Keratinocyte (primary cell): ENCODE results near the gene RFPL4A. TPM values are rescaled to one million over a fixed set of nuclear protein-coding genes. Genes with fewer than 3 reads are reported as not detected.
"Not testable (repeated sequence)": the region's sequence is repeated elsewhere in the genome, so short reads cannot be mapped to it uniquely, and the experiment has no call there.

ENCODE experiments used
- DNase-seq: peaks from one replicate; pipeline ENCODE4 v3.0.0-alpha.2; 2011; ENCODE audit warnings: low read depth, missing footprints, low spot score
- FAIRE-seq: peaks from 2 replicates; lab custom pipeline; 2011; peaks lifted over from hg19 to GRCh38; lab: Jason Lieb, UNC
- H2AFZ ChIP-seq: 2 replicates; pipeline ENCODE4 v1.6.0; 2012; ENCODE audit warnings: low read length, control low read depth, inconsistent platforms; ENCODE audit not compliant: control insufficient read depth
- H3K27ac ChIP-seq: 2 replicates; pipeline ENCODE4 v1.5.1; 2011; ENCODE audit warnings: low read length; ENCODE audit not compliant: control insufficient read depth, insufficient read depth
- H3K27me3 ChIP-seq: 3 replicates; pipeline ENCODE4 v1.6.0; 2011; ENCODE audit warnings: low read length; ENCODE audit not compliant: control insufficient read depth, insufficient read depth; ENCODE audit errors: extremely low read depth
- H3K36me3 ChIP-seq, 2 experiments: 2 replicates in 1 of 2; 3 replicates in 1 of 2; pipeline ENCODE4 v1.5.1; 2011; ENCODE audit warnings: low read length in 2 of 2, mild to moderate bottlenecking in 1 of 2; ENCODE audit not compliant: control insufficient read depth in 2 of 2, insufficient read depth in 2 of 2; ENCODE audit errors: extremely low read depth in 1 of 2
- H3K4me1 ChIP-seq: 3 replicates; pipeline ENCODE4 v1.5.1; 2011; ENCODE audit warnings: low read length; ENCODE audit not compliant: control insufficient read depth, insufficient read depth; ENCODE audit errors: extremely low read depth
- H3K4me2 ChIP-seq: 3 replicates; pipeline ENCODE4 v1.6.0; 2011; ENCODE audit warnings: low read depth, low read length; ENCODE audit not compliant: control insufficient read depth, insufficient read depth; ENCODE audit errors: extremely low read depth
- H3K4me3 ChIP-seq, 3 experiments: fragments of 200-600 bp in 1 of 3; sonication (generic) in 1 of 3; 2 replicates in 2 of 3; 3 replicates in 1 of 3; pipeline ENCODE4 v1.5.1; 2011 to 2016; ENCODE audit warnings: low read length in 3 of 3, mild to moderate bottlenecking in 3 of 3, control low read depth in 2 of 3, inconsistent platforms in 1 of 3, low read depth in 1 of 3, mixed read lengths in 1 of 3, mixed run types in 1 of 3, moderate library complexity in 1 of 3; ENCODE audit not compliant: control insufficient read depth in 2 of 3, insufficient read depth in 2 of 3; ENCODE audit errors: extremely low read depth in 1 of 3
- H3K79me2 ChIP-seq: 2 replicates; pipeline ENCODE4 v1.6.0; 2012; ENCODE audit warnings: low read length; ENCODE audit not compliant: control insufficient read depth, insufficient read depth
- H3K9ac ChIP-seq: 3 replicates; pipeline ENCODE4 v1.6.0; 2011; ENCODE audit warnings: low read length; ENCODE audit not compliant: control insufficient read depth, insufficient read depth; ENCODE audit errors: extremely low read depth
- H3K9me1 ChIP-seq: 3 replicates; pipeline ENCODE4 v1.6.0; 2011; ENCODE audit warnings: low read length; ENCODE audit not compliant: control insufficient read depth, insufficient read depth; ENCODE audit errors: extremely low read depth
- H3K9me3 ChIP-seq: 2 replicates; pipeline ENCODE4 v1.5.1; 2012; ENCODE audit warnings: low read depth, low read length; ENCODE audit not compliant: control insufficient read depth
- H4K20me1 ChIP-seq: 3 replicates; pipeline ENCODE4 v1.6.0; 2011; ENCODE audit warnings: low read length; ENCODE audit not compliant: control insufficient read depth, insufficient read depth; ENCODE audit errors: extremely low read depth
- CTCF ChIP-seq, 3 experiments: IDR thresholded peaks in 1 of 3; conservative IDR thresholded peaks in 1 of 3; optimal IDR thresholded peaks in 1 of 3; 2 replicates in 2 of 3; 3 replicates in 1 of 3; pipeline versions ENCODE3 to v1.5.1; 2011; ENCODE audit warnings: low read length in 3 of 3, mild to moderate bottlenecking in 3 of 3, moderate library complexity in 2 of 3, control low read depth in 1 of 3, inconsistent platforms in 1 of 3; ENCODE audit not compliant: insufficient read depth in 2 of 3; ENCODE audit errors: extremely low read depth in 1 of 3
- EZH2 ChIP-seq: IDR thresholded peaks from one replicate; pipeline ENCODE4 v1.6.1; 2012; ENCODE audit warnings: inconsistent platforms, mild to moderate bottlenecking, low read length, moderate library complexity
- dilution Hi-C: fragments of 300-500 bp; cut with MboI; formaldehyde crosslinking; loops from one replicate; pipeline ENCODE4 v1.7.0; 2020; ENCODE audit warnings: low sequenced_read_pairs; ENCODE audit not compliant: extremely low pct_ligation_motif_present
- polyA plus RNA-seq, 5 experiments: library from polyadenylated mRNA; depleted of rRNA in 3 of 5; stranded (reverse) in 3 of 5; stranded (forward) in 1 of 5; unstranded in 1 of 5; fragments of >200 nt; gene quantifications; 1 replicate in 1 of 5; 2 replicates in 3 of 5; 3 replicates in 1 of 5; pipeline versions ENCODE4 v1.2.1 to v1.2.3, GENCODE V29; 2011 to 2012; ENCODE audit warnings: missing spikeins in 2 of 5, low read depth in 1 of 5, low replicate concordance in 1 of 5

Gene RFPL4A
- polyA plus RNA-seq, 1 donor (not counting 4 experiments of a cell fraction or from before 2014, with no cell fraction given), result not detected

DNA sequence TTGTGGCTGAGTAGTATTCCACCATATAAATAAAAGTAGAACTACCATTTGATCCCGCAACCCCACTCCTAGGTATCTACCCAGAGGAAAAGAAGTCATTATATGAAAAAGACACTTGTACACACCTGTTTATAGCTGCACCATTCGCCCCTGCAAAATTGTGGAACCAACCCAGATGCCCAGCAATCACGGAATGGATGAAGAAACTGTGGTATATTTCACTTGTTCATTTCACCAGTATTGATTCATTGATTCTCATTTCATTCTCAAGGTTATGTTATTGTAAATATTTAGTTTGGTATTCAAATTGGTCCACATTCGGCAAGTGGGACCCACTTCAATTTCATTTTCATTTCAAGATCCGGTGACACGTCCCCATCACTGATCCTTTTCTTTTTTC is 8.2 kb upstream of the RFPL4A start:
- FAIRE-seq, result no peak
- Histone ChIP-seq H3K4me3 (no peak overlapping the region), H3K9me3 (peaks cover 2% of the 10 kb centered on the region), H3K27me3 (no peaks in the 10 kb centered on the region), H3K9ac (no peak overlapping the region), H3K36me3 (no peaks in the 10 kb centered on the region), H3K4me1 (no peaks in the 10 kb centered on the region), H4K20me1 (no peaks in the 10 kb centered on the region), H3K4me2 (no peak overlapping the region), H3K9me1 (no peaks in the 10 kb centered on the region), H3K27ac (no peak overlapping the region), H3K79me2 (no peaks in the 10 kb centered on the region), H2AFZ (no peak overlapping the region)
- DNase-seq, result no peak
- dilution Hi-C loops, result no loop called here
- TF ChIP-seq CTCF (optimal IDR thresholded peaks at IDR 0.05 in 1 of 3, IDR thresholded peaks at IDR 0.05 in 1 of 3, conservative IDR thresholded peaks at IDR 0.05 in 1 of 3; ENCODE audit: extremely low read depth in 1 of 3, insufficient read depth in 2 of 3, low read length in 3 of 3) (no peak), EZH2 (no peak)

DNA sequence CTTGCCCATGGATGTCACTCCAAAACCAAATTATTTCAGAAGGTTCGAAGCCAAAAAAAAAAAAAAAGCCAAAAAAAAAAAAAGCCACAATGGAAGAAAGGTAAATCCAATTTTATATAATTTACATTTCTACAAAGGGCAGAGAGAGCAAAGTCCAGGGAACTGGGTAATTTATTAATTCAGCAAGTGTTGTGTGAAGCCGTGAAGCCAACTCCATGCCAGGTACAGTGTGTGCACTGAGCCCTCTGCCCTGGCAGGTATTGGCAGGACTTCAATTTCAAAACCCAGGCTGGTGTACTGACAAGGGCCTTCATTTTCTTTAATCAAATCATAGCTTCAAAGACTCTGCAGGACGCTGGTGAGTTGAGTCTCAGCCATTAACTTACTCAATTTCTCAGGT is 5.5 kb upstream of the RFPL4A start:
- Histone ChIP-seq H3K9me3 (no peaks in the 10 kb centered on the region), H3K4me2 (no peak overlapping the region), H3K79me2 (no peaks in the 10 kb centered on the region), H3K4me3 (no peak overlapping the region), H3K27ac (no peak overlapping the region), H3K9ac (no peak overlapping the region), H3K9me1 (no peaks in the 10 kb centered on the region), H3K4me1 (no peaks in the 10 kb centered on the region), H2AFZ (no peak overlapping the region), H4K20me1 (no peaks in the 10 kb centered on the region), H3K36me3 (no peaks in the 10 kb centered on the region), H3K27me3 (no peaks in the 10 kb centered on the region)
- TF ChIP-seq EZH2 (no peak), CTCF (optimal IDR thresholded peaks at IDR 0.05 in 1 of 3, IDR thresholded peaks at IDR 0.05 in 1 of 3, conservative IDR thresholded peaks at IDR 0.05 in 1 of 3; ENCODE audit: extremely low read depth in 1 of 3, insufficient read depth in 2 of 3, low read length in 3 of 3) (no peak)
- dilution Hi-C loops, result no loop called here
- no peak for DNase-seq
- FAIRE-seq, result no peak

DNA sequence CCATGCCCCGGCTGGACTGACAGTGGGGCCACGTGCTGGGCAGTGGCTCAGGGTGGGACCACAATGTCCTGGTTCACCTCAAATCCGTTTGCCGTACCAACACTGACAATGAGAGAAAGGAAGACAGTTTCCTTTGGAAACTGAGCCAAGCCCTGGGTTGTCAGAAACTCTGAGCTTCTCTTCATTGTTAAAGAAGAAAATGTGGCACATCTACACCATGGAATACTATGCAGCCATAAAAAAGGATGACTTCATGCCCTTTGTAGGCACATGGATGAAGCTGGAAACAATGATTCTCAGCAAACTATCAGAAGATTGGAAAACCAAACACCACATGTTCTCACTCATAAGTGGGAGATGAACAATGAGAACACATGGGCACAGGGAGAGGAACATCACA is 2.1 kb upstream of the RFPL4A start:
- H2AFZ ChIP-seq, H3K27me3 ChIP-seq, H3K27ac ChIP-seq, H4K20me1 ChIP-seq, H3K9ac ChIP-seq, H3K4me1 ChIP-seq, H3K4me3 ChIP-seq, H3K79me2 ChIP-seq, H3K36me3 ChIP-seq, H3K4me2 ChIP-seq, H3K9me3 ChIP-seq, dilution Hi-C loops, FAIRE-seq, DNase-seq, H3K9me1 ChIP-seq: not testable (repeated sequence)
